ENCODE data around the gene CLDN15.
"Not testable (repeated sequence)": the region's sequence is repeated elsewhere in the genome, so short reads cannot be mapped to it uniquely, and the experiment has no call there.

The CLDN15 gene

DNA sequence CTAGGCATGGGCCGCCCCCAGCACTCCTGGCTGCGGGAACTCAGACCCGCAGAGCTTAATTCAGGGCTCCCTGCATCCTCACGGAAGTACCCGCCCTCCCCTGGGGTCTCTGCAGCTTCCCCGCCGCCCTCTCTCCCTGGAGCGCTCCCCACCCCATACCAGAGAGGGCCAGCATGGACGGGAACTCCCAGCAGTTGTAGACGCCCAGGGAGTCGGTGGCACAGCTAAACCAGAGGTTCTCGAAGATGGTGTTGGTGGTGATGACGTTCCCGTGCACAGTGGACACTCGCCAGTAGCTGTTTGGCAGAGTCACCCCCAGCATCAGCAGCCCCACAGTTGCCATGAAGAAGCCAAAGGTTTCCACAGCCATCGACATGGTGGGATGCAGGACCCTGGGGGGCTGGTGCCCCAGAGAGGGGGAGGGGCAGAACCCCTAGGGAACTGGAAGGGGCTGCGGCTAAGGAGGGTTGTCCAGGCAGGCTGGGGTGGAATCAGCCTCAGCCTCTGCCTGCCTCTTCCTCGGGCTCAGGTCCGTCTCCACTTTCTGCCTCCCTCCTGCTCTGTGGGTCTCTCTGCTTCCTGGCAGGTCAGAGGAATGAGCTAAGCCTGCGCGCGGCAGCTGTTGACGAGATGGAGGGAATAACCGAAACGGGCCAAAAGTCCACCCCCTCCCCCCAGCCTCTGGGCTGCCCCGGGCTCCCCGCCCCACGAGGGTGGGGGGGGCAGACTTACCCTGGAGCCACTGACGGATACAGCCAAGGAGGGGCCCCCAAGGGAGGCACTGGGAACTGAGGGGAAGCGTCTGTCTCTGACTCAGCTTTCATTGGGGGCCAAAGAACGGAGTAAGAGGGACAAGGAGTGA, at the start of gene CLDN15:
TSS of gene CLDN15 (minus strand) at position 597 of the 862 bp plus-strand sequence. CDS start at position 376, 221 bp downstream.
- ATAC-seq: no peak
- DNase-seq: no peak

DNA sequence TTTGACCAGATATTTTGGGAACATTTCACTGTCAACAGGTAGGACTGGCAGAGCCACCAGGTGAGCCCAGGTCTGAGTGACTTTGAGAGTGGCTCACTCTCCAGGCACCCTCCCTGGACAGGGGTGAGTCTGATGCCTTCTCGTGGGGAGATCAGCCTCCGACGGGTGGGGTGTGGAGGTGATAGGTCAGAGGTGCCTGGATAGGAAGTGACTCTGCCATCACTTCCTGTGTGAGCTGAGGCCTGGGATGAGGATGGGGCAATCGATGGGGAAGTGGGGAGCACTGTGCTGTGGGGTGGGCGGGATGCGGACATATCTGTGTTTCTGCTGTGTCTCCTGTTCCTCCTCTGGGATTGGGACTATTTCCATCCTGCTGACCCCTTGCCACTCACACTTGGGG, 49.4 kb upstream of the CLDN15 start:
- no peak for DNase-seq
- ATAC-seq: no peak

- not testable (repeated sequence) for ATAC-seq, DNase-seq
Measured at GRCh38 chr7:101285880-101286279, 48.3 kb upstream of the CLDN15 start.

GRCh38 chr7:101285171-101285570, 47.6 kb upstream of the CLDN15 start:
- ATAC-seq (no peak), DNase-seq (no peak)

- ATAC-seq, DNase-seq: not testable (repeated sequence)
Measured at GRCh38 chr7:101280912-101281311, 43.3 kb upstream of the CLDN15 start.

DNA sequence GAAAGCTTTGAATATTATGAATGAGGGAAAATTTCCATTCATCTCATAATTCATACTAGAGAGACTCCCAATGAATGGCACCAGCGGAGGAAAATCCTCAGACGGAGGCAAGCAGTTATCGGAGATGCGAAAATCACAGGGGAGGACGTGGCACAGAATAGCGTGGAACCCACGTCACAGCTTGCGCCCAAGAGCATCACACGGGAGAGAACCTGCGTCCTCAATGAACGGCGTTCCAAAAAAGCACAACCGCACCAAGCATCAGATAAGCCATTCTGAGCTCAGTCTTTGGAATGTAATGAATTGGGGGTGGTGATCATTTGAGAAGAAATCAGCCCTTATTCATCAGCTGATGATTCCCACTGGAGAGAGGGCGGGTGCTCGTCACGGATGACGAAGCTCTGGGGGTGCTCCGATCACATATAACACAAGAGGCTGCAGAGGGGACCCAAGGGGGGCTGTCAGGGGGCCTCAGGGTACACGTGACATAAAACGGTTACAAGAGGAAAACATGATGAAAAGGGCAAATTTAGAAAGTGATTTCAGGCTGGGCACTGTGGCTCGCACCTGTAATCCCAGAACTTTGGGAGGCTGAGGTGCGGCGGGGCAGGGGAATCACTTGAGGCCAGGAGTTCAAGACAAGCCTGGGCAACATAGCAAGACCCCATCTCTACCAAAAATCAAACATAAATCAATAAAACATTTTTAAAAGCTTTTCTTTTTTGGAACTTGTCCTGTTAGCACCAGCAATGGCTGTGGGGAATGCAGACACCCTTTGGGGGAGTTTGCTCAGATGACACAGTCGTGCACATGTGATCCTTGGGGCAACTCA, 41.1 kb upstream of the CLDN15 start:
- ATAC-seq: no peak
- no peak for DNase-seq

GRCh38 chr7:101277155-101277554, 39.6 kb upstream of the CLDN15 start:
- no peak for DNase-seq
- ATAC-seq: no peak

- no peak for ATAC-seq
- no peak for DNase-seq
Measured at GRCh38 chr7:101273206-101273605, 35.6 kb upstream of the CLDN15 start.

- DNase-seq: no peak
- ATAC-seq: no peak
Measured at GRCh38 chr7:101271021-101271420, 33.4 kb upstream of the CLDN15 start.

DNA sequence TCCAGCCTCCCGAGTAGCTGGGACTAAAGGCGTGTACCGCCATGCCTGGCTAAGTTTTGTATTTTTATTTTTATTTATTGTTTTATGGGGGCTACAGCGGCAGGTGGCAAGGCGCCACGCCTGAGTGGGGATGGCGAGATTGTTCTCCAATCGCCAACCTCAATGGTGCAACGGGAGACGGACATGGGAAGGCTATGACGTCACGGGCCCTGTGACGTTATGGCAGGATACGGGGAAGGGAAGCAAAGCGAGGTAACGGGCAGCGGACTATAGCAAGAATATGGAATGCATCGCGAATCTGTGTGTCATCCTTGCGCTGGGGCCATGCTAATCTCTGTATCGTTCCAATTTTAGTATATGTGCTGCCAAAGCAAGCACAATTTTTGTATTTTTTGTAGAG, 32.1 kb upstream of the CLDN15 start:
- DNase-seq (no peak), ATAC-seq (no peak)

DNA sequence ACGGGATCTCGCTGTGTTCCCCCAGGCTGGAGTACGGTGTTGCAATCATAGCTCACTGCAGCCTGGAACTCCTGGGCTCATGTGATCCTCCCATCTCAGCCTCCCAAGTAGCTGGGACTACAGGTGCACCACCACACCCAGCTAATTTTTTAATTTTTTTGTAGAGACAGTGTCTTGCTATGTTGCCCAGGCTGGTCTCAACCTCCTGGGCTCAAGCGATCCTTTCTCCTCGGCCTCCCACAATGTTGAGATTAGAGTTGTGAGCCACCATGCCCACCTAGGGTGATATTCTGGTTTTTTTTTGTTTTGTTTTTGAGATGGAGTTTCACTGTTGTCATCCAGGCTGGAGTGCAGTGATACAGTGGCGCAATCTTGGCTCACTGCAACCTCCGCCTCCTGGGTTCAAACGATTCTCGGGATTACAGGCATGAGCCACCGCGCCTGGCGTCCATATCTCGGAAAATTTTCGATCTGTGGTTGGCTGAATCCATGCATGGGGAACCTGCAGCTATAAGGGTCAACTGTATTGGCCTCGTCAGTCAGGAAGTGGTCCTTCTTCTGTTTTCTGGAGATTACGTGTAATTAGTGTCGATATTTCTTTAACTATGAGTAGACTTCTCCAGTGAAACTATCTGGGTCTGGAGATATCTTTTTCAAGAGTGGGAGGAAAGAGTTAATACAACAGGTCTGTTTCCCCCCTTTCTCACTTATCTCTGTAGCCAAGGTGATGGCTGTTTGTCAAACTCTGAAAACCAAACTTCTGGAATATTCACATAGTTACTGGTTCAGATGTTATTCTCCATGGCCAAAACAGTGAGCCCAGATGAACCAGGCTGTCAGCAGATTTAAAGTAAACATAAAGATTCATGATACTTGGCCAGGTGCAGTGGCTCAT, 28.3 kb upstream of the CLDN15 start:
- DNase-seq: no peak

GRCh38 chr7:101264102-101264706, 26.6 kb upstream of the CLDN15 start:
- DNase-seq, ATAC-seq: not testable (repeated sequence)

More for the DNA sequence above, 28.3 kb upstream of the CLDN15 start:
- peak; percentile 36 for ATAC-seq

GRCh38 chr7:101258243-101258731, 20.7 kb upstream of the CLDN15 start:
- no peak for ATAC-seq
- DNase-seq: no peak

DNA sequence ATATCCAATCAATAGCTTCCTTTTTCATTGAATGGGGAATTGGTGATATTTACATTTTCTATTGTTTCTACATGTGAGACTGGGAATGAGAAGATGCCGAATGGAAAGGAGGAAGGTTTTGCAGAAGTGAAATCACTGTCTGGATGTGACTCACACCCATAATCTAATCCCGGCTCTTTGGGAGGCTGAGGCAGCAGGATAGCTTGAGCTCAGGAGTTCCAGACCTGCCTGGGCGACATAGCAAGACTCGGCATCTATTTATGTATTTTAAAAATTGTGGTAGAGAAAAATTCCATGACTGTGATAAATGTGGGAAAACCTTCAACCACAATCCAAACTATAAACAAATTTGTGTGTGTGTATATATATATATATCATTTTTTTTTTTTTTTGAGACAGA, 18.2 kb upstream of the CLDN15 start:
- ATAC-seq (no peak), DNase-seq (no peak)

DNA sequence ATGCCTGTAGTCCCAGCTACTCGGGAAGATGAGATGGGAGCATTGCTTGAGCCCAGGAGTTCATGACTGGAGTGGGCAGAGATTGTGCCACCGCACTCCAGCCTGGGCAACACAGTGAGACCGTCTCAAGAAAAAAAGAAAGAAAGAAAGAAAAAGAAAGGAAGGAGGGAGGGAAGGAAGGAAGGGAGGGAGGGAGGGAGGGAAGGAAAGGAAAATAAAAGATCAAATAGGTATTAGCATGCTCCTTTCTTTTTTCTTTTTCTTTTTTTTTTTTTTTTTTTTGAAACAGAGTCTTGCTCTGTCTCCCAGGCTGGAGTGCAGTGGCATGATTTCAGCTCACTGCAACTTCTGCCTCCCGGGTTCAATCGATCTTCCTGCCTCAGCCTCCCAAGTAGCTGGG, 15.6 kb upstream of the CLDN15 start:
- not testable (repeated sequence) for ATAC-seq, DNase-seq

DNA sequence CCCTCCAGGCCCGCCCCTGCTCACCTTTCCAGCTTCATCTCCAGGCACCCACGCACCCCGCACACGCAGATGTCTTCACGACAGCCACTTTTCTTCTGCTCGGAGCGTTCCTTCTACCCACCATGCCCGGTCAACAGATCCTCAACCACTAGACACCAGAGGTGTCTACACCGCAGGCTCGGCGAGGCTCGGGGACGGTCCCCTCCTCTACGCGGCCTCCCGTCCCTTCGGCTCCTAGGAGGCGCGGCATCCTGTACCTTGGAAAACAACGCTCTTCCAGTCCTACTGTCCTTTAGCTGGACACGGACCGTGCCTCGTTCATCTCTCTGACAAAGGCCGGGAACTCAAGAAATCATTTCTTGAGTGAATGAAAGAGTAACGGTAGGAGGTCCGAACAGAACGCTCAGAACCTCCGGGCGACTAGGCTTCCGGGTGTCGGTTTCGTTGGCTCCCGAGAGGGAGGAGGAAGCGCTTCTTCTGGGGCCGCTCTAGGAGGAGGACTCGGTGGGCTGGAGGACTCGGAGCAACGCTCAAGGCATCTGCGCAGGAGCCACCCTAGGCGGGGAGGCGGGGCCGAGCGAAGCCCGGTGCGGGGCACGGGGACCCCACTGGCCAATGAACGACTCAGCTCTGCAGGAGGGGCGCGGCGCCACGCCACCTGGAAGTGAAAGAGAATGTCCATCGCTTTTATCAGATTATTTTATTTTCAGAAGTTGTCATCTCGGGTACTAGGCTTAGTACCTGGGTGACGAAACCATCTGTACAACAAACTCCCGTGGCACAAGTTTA, 14.5 kb upstream of the CLDN15 start:
- ATAC-seq (peak; percentile 100), DNase-seq (peak; percentile 99)

DNA sequence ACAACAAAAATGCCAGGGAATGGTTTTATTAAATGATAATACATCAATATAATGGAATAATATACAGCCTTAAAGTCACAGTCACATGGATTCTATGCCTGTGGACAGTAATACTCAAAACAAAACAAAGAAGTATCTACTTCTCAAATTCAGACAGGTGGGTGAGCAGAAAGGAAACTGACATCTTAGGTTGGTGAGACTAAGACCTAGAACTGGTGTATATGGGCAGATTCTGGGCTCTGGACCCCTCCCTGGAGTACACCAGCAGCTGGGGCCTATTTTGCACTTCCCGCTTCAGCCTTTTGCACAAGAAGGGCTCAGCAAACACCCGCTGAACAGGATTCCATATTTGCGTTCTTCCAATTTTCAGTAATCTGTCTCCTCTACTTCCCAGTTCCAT, 12.7 kb upstream of the CLDN15 start:
- no peak for ATAC-seq

DNA sequence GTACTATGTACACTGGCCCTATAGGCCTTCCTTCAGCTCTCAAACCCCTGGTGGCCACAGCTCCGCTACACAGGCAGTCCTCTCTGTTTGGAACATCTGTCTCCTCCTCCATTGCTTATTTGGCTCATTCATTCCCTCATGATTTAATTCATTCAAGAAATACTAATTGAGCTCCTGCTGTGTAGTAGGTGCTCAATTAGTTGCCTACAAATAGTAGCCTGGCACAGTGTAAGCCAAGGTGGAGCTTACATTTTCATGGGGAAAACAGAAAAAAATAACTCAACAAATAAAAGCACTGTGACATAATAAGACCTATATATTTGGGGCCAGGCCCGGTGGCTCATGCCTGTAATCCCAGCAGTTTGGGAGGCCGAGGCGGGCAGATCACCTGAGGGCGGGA, 10.7 kb upstream of the CLDN15 start:
- DNase-seq (no peak), ATAC-seq (no peak)

More for the DNA sequence above, 12.7 kb upstream of the CLDN15 start:
- DNase-seq: no peak

DNA sequence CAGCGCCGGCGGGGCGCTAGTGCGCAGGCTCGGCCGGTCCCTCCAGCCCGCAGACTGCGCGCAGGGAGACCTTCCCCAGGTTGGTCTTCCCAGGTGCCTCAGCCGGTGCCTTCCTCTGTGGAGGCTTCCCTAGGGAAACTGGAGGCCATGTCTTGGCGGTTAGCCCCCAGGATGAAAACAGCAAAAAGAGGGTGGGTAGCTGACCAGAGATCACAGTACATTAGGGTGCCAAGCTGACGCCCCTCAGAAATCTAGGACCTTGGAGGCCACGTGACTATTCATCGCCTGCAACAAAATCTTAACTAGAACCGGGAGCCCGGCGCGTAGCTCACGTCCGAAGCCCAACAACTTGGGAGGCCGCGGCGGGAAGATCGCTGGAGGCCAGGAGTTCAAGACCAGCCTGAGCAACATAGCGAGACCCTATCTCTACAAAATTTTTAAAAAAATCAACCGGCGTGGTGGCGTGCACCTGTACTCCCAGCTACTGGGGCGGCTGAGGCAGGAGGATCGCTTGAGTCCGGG, 7.6 kb upstream of the CLDN15 start:
- no peak for DNase-seq
- ATAC-seq: no peak

Measured in stimulated activated naive CD8-positive, alpha-beta T cell treated with anti-CD3 and anti-CD28 coated beads, Interleukin-15, Interleukin-2, amounts not matched to agents 100 U/mL and 50 U/mL, for 24 hours (primary cell).